Suprapubic skin (tissue), 4 donors: ENCODE results near the gene GET4.

Source experiments
- EP300 ChIP-seq: sonication (generic); formaldehyde crosslinking; IDR thresholded peaks from one replicate; pipeline ENCODE4 v1.6.1; 2017; ENCODE audit warnings: antibody characterized with exemption
- POLR2A ChIP-seq, 2 donors: fragments of 450-650 bp; IDR thresholded peaks; one replicate each; pipeline ENCODE4 v1.6.1; 2017; ENCODE audit warnings: antibody characterized with exemption in 2 of 2, mild to moderate bottlenecking in 2 of 2, moderate library complexity in 2 of 2
- POLR2AphosphoS5 ChIP-seq, 3 donors: sonication (generic); formaldehyde crosslinking; IDR thresholded peaks; one replicate each; pipeline ENCODE4 v1.6.1; 2017; ENCODE audit warnings: antibody characterized with exemption in 3 of 3
- TF ChIP-seq, protein P1 (sequence below), 2 donors: fragments of 200-600 bp in 1 of 2; fragments of 450-650 bp in 1 of 2; sonication (generic) in 1 of 2; IDR thresholded peaks; one replicate each; pipeline ENCODE4 v1.5.1; 2016 to 2019; ENCODE audit warnings: antibody characterized with exemption in 2 of 2, mild to moderate bottlenecking in 1 of 2, moderate library complexity in 1 of 2

- TF ChIP-seq, protein P1, sequence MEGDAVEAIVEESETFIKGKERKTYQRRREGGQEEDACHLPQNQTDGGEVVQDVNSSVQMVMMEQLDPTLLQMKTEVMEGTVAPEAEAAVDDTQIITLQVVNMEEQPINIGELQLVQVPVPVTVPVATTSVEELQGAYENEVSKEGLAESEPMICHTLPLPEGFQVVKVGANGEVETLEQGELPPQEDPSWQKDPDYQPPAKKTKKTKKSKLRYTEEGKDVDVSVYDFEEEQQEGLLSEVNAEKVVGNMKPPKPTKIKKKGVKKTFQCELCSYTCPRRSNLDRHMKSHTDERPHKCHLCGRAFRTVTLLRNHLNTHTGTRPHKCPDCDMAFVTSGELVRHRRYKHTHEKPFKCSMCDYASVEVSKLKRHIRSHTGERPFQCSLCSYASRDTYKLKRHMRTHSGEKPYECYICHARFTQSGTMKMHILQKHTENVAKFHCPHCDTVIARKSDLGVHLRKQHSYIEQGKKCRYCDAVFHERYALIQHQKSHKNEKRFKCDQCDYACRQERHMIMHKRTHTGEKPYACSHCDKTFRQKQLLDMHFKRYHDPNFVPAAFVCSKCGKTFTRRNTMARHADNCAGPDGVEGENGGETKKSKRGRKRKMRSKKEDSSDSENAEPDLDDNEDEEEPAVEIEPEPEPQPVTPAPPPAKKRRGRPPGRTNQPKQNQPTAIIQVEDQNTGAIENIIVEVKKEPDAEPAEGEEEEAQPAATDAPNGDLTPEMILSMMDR (IDR thresholded peaks at IDR 0.05) = peak; percentile 88 to 95
- TF ChIP-seq POLR2A (IDR thresholded peaks at IDR 0.05) (no peak), POLR2AphosphoS5 (IDR thresholded peaks at IDR 0.05) (peak; percentile 37 to 94 (median 60)), EP300 (no peak)
These were observed 2.9 kb upstream of the GET4 start for GRCh38 chr7:873367-874002.
